Hematopoietic multipotent progenitor cell treated with erythropoietin and hydrocortisone succinate and interleukin-3 and kit ligand, for 15 days (in vitro differentiated cells): ENCODE data around the gene PCSK5.

ENCODE experiments used
- DNase-seq: peaks from one replicate; pipeline ENCODE4 v3.0.0-alpha.2; 2015; ENCODE audit warnings: low spot score

The PCSK5 gene

GRCh38 chr9:76359365-76359764 lies 468.9 kb downstream of the PCSK5 start:
- DNase-seq, result peak; percentile 44

DNA sequence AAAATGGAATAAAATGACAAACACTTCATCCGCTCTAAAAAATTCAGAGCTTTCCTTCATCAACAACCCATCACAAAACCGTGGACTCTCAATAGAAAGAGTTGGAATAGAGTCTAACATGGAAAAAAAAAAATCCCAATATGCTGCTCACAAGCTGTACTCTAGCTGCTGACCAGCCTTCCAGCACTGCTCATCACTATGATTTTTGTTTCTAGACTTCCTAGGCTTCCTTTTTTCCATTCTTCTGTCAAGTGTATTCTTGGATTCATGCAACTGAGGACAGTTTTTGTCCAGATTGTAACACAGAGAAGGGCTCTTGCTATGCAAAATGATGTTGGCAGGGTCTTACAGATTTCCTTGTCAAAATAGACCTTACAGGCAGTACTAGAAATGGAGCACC lies 469.3 kb downstream of the PCSK5 start:
- DNase-seq, result no peak

DNA sequence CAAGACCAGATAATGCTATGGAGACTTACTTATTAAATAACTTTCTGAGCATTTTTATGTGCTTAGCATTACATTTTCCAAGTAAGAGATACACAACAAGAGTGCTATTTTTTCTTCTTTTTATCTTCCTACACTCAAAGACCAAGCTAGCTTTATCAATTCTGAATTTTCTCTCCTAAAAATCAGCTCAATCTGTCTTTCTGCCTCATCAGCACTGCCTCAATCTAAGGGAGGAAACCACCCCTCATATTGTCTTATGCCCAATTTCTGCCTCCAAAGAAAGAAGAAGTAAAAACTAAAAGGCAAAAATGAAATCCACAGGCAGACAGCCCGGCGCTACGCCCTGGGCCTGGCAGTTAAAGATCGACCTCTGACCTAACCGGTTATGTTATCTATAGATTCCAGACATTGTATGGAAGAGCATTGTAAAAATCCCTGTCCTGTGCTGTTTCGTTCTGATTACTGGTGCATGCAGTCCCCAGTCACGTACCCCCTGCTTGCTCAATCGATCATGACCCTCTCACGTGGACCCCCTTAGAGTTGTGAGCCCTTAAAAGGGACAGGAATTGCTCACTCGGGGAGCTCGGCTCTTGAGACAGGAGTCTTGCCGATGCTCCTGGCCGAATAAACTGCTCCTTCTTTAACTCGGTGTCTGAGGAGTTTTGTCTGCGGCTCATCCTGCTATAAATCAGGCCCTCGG lies 472.0 kb downstream of the PCSK5 start:
- peak; percentile 16 for DNase-seq

DNA sequence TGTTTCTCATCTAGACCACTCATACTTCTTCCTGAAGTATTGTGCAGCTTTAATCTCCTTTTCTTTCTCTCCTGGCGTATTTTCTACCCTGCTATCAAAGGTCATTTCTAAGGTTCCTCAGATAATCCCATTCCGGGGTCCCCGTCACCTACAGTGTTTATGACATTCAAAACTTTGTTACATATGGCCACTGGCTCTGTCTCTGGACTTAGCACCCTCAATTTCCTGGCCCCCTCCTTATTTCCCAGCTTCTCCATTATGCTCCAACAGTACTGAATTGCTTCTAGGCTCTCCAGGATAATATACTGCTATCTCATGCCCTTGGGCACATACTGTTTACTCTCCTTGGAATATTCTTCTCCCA lies 472.5 kb downstream of the PCSK5 start:
- no peak for DNase-seq

DNA sequence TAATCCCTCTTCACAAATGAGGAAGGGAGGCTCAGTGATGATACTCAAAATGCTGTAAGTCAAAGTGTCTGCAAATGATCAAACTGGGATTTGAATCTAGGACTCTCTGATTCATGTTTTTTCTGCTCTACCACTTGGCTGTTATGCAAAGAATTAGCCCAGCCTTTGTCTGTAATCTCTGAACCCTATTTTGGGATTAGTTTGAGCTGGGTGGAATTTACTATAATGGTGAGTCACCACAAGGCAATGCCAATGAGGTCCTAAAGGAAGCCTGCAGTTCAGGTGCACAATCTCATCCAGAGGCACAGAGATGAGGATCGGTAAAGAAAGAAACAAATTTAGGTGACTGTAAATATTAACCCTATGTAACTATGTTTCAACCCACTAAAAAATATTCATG lies 474.6 kb downstream of the PCSK5 start:
- DNase-seq, result no peak

GRCh38 chr9:76366275-76366674 lies 475.8 kb downstream of the PCSK5 start:
- no peak for DNase-seq

DNA sequence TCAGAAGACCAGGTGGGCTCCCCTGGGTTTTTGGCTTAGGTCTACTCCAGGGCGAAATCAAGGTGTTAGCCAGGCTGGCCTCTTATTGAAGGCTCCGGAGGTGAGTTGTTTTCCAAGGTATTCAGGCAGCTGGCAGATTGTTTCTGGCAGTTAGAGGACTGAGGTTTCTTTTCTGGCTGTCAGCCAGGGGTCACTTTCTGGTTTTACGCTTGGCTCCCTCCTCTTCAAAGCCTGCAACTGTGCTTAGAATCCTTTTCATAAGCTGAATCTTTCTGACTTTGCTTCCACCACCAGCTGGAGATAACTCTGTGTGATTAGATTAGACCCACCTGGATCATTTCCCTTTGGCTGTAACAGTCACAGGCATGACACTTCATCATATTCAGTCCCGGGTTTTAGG lies 479.1 kb downstream of the PCSK5 start:
- no peak for DNase-seq

GRCh38 chr9:76370396-76371023 lies 480.0 kb downstream of the PCSK5 start:
- no peak for DNase-seq

DNA sequence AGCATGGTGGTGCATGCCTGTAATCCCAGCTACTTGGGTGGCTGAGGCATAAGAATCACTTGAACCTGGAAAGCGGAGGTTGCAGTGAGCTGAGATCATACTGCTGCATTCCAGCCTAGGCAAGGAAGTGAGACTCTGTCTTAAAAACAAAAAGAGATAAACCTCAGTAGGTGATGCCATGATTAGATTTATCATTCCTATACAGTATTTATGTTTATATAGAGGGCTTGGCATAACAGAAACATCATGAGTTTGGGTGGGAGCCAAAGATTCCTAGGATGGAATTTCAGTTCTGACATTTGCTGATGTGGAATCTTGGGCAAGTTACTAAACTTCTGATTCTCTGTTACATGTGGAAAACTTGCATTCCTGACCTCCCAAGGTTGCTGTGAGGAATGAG lies 481.4 kb downstream of the PCSK5 start:
- no peak for DNase-seq

- no peak for DNase-seq
Measured at GRCh38 chr9:76372336-76372735, 481.9 kb downstream of the PCSK5 start.

GRCh38 chr9:76373173-76373783 lies 482.8 kb downstream of the PCSK5 start:
- no peak for DNase-seq

DNA sequence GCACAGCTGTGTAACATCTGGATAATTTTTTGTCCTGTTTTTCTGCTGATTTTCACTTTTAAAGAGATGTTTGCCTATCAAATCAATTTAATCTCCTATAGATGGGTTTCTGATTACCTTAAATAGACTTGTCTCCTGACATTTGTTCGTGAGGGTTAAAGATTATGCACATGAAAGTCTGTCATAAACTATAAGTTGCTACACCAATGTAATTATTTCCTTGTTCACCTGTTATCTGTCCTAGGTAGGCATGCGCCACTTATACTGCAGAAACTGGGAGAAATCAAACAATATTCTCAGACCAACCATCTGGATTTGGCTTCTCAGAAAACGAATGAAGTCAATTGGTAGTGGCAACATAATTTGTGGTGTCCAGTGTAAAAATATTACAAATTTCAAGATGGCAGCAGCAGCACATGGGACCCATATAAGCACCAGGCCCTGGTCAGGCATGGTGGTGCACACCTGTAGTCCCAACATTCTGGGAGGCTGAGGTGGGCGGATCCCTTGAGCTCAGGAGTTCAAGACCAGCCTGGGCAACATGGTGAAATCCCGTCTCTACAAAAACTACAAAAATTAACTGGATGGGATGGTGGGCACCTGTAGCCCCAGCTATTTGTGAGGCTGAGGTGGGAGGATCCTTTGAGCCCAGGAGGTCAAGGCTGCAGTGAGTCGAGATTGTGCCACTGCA lies 483.5 kb downstream of the PCSK5 start:
- DNase-seq, result no peak

DNA sequence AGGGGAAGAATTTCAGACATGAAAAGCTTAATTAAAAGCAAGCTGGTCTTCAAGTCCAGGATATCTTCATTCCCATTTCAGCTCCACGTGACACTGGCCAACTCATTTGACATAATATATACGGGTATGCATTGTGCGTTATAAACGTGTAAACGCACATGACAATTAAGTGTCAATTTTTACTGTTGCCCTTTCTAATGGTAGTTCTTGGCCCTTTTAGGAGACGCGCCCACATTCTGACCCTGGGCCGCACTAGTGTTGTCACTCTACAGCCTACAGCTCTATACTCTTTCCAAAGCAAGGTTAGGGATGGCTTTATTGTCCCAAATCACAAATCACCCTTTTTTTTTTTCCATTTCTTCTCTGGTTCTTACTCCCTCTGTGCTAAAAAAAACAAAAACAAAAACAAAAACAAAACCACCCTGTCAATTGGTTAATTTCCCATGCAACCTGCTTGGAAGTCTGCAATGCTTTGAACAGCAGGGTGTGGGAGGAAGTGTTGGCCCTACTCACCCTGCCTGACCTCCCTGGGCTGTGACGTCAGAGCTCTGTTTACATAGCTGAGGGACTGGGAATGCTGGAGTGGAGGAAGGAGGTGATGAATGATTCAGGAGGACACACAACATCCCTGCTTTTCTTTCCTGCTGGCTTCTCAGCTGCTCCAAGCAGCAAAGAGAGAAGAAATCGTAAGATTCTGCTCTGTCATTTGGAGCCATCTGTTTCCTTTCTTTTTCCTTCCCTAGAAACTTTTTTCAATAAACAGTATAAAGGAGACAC lies 484.5 kb downstream of the PCSK5 start:
- no peak for DNase-seq

- no peak for DNase-seq
Measured at GRCh38 chr9:76377791-76378190, 487.3 kb downstream of the PCSK5 start.

- no peak for DNase-seq
Measured at GRCh38 chr9:76378367-76379073, 488.0 kb downstream of the PCSK5 start.

DNA sequence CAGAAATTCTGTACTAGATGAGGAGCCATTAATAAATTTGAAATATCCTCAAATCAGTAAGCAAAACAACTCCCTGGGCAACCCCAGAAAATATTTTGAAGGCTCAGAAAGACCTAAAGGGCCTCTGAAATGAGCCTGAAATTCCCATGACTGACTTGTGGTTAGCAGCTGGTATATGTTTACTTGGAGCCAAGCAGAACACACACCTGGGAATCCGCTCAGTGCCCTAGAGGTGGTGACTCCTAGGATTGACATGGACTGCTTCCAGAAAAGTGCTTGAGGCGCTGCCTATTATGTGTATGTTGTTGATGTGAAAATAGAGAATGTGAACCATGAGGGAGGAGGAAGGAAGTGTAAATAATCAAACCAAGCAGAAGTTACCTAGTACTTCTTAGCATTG lies 489.0 kb downstream of the PCSK5 start:
- no peak for DNase-seq

DNA sequence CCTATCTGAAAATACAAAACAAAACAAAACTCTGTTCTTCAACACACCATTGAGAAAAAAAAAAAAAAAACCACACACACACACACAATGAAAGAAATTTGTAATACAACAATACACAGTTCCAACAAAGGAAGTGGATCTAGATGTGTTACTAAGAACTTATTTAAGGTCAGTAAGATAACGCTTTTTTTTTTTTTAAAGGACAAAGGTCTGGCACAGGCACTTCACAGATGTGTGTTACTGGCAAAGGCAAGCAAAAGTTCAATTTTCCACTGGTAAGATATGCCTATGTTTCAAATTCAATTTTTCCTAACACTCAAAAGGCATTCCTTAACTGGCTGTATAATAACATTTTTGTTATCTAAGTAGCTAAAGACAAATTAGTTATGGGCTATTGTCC lies 500.2 kb downstream of the PCSK5 start:
- DNase-seq, result no peak

DNA sequence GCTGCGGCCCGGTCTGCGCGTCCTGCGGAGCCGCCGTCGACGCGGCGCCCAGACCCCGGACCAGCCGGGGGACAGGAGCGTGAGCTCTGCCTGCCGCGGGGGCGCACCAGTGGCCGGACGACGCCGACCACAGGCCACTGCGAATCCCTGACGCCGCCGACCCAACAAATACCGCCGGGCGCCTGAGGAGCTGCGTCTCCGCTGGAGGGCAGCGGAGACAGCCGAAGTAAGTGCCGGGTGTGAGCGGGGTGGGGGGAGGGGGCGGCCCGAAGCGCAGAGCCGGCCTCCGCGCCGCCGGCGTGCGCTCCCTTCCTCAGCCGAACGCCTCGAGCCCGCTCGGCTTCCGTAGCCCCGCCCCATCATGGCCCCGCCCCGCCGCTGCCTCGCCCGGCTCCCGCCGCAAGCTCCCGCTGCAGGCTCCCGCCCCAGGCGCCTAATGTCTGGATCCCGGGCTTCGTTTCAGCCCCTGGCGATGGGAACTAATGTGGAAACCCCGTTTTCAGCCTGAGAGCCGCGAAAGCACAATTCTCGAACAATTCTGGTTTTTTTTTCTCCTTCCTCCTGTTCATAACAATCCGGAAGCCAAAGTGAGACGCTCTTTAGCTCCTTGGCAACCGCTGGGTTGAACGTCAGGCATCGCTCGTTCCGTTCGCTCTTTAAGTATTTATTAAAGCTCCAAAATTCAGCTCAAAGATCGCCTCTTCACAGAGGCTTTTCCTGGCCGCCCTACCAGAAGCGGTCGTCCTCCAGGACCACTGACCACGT lies 503.9 kb downstream of the PCSK5 start, which contains the start of gene RFK:
RFK (minus strand) TSS at position 232 of the 765 bp plus-strand sequence. CDS start 255 bp downstream, outside the sequence.
- DNase-seq, result peak; percentile 89

- peak; percentile 80 for DNase-seq
Measured at GRCh38 chr9:76394960-76395252, 504.4 kb downstream of the PCSK5 start.

GRCh38 chr9:76395381-76395780 lies 504.9 kb downstream of the PCSK5 start:
- DNase-seq, result no peak

DNA sequence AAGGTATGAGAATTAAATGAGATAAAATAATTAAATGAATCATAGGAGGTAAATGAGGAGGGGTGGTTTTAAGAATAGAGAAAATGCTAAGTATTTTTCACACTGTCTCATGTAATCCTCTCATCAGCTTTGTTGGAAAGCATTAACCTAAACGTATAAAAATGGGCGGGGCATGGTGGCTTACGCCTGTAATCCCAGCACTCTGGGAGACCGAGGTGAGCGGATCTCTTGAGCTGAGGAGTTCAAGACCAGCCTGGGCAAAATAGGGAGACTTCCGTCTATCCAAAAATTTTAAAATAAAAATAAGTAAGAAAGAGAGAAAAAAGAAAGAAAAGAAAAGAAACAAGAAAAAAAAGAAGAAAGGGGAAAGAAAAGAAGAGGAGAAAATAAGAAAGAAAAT lies 505.7 kb downstream of the PCSK5 start:
- DNase-seq, result no peak
